NCI-H1092 treated with DMSO at 0.1 percent for 48 hours (cell line): ENCODE measurements around the gene RNF114.
A peak's percentile ranks its signal among the peaks of the same experiment; 100 is the strongest.
"Not testable (repeated sequence)": the region's sequence is repeated elsewhere in the genome, so short reads cannot be mapped to it uniquely, and the experiment has no call there.

Experiments
- DNase-seq: peaks from one replicate; lab custom pipeline; 2025; lab: John Stamatoyannopoulos, UW

The RNF114 gene

DNA sequence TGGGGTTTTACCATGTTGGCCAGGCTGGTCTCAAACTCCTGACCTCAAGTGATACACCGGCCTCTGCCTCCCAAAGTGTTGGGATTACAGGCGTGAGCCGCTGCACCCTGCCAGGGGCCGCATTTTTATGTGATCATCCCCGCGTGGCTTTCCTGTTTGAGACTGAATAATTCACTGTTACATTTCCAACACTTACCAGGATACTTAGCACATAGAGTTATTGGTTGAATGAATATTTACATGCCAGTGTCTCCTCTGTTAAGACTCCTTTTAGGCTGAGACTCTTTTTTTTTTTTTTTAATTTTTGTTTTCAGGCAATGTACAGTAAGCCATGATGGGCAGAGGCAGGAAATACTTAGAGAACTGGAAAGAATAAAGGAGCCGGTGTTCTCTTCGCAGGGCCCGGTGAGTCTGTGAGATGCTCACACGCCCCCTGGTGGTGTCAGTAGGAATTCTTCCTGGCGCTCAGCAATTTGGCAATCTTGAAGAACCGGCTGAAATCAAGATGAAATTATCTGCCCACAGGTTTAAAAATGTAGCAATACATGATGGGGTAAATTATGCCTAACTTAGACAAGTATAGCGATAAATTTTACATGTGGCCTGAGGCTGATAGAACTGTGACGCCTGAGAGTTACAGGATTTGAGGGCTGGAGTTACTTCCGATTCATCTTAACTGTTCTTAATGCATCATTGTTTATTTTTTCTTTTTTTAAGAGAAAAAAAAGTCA lies 7.6 kb upstream of the RNF114 start:
- DNase-seq, result peak; percentile 66

DNA sequence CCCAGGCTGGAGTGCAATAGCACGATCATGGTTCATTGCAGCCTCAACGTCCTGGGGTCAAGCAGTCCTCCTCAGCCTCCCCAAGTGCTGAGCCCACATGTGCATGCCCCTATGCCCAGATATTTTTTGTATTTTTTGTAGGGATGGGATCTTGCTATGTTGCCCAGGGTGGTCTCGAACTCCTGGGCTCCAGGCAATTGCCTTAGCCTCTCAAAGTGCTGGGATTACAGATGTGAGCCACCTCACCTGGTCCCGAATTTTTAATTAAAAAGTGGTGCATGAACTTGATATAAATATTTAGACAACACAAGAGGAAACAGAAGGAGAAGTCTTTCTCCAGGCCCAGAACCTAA lies 7.1 kb upstream of the RNF114 start:
- no peak for DNase-seq

DNA sequence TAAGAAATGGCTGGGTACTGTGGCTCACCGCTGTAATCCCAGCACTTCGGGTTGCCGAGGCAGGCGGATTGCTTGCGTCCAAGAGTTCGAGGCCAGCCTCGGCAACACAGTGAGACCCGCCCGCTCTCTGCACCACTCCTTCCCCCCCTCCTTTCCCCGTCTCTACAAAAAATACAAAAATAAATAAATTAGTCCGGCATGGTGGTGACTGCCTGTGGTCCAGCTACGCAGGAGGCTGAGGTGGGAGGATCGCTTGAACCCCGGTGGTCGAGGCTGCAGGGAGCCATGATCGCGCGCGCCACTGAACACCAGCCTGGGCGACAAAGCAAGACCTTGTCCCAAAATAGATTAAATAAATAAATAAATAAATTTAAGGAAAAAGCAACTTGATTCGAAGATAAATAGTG lies 448 bp upstream of the RNF114 start:
- no peak for DNase-seq

DNA sequence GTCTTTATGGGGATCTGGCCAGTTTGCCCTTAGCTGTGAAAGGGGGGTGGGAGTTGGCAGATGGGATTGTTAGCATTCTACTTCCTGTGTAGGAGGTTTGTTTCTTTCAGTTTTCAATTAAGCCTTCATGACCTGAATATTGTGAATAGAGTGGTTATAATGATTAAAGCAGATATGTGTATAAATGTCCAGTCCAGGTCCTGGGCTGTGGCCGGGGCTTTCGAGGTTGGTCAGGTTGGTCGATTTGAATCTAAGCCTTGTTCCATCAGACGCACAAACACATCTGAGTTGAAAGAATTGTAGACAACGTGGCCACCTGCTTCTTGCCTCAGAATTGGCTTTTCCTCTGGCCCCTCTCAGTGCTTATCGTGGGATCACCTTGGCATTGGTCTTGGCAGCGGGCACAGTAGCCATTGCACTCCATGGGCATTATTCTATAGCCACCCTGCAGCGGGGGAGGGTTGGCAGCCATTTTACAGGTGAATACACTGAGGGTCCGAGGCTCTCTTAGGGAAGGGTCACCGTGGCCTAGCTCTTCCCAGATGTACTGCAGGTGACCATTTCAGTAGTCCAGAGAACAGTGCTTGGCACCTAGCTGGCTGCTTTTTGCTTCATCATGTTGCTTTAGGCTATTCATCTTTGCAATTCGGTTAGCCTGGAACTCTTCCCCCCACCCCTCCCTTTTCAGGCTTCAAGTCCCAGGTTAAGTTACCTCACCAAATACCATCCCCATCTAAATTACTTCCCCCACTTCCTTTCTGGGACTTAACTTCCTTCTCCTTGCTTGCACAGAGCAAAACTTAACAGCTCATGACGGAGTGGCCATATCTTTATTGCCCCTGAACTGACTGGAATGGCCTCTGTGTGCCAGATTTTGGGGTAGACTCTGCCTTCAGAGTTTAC lies 1.1 kb downstream of the RNF114 start:
- DNase-seq, result no peak

DNA sequence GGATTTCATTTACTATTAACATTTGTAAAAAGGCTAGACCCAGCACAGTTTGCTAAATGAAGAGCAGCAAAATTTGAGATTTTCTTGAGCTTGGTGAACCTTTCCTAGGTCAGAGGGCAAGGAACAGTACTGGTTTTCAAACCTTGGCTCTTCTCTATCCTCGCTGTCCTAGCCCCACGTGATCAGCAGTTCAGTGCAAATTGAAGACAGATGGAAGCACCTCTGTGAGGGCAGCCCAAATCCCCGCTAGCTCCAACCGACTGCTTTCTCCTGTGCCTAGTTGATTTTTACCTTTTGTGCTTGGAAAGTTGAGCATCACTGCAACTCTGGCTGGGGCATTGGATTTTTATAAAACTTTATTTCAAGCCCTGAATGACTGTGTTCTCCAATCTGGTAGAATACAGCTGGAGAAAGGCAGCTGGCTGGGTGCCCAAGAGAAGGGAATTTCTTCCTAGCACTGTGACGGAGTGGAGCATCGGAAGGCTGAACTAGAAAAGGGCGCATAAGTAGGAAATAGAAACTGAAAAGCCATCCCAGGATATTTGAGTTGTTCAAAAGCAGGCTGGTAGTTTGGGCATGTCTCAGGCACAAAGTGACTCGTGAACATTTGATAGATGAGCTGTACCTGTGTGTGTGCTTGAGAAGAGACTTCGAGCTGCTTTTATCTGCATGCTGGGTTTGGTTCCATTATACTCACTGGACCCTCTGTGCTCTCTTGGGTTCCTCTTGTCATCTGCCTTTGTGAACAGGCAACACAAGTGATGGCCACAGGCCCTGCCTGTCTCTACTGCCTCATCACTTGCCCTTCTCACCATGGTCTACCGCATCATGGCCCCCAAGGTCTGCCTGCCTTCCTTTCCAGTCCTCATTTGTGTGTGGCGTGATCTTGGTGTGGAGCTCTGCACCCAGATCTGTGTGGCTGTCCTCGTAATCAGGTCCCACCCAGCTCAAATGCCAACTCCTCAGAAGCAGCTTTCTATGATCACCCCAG lies 2.3 kb downstream of the RNF114 start:
- no peak for DNase-seq

DNA sequence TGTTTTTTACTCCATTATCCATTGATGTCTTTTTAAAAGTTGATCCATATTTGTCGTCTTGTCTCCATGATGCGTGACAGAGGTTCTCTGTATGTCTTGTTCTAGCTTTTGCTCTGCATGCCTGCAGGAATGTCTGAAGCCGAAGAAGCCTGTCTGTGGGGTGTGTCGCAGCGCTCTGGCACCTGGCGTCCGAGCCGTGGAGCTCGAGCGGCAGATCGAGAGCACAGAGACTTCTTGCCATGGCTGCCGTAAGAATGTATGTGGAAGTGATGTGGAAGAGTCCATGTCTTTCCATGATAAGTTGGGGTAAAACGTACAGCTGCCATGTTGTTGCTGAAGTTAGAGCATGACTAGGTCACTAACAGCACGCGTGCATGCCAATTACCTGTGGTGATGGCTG lies 5.3 kb downstream of the RNF114 start:
- DNase-seq, result no peak

DNA sequence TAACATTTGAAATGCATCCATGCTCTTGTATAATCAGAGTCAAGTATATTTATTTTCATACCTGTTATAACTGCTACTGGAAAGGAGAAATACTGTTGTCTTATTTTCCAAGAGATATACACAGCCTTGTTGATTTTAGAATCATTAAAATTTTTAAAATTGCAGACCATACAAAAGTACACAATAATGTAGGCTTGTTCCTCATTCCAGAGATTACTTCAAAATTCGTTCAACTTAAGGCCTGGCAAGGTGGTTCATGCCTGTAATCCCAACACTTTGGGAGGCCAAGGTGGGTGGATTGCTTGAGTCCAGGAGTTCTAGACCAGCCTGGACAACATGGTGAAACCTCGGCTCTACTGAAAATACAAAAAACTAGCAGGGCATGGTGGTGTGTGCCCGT lies 6.1 kb downstream of the RNF114 start:
- DNase-seq, result no peak

DNA sequence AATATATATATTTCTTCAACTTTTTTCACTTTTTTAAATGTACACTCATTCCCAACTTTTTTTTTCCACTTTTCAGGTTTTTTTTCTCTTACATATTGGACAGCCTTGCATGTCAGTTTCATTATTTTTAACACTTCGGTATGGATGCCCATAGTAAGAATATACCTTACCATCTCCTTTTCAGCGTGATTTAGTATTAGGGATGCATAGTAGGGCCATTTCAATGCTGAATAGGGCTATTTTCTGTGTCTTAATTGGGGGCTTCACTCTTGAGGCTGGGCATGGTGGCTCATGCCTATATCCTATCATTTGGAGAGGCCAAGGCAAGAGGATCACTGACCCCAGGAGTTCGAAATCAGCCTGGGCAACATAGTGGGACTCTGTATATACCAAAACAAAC lies 6.7 kb downstream of the RNF114 start:
- no peak for DNase-seq

DNA sequence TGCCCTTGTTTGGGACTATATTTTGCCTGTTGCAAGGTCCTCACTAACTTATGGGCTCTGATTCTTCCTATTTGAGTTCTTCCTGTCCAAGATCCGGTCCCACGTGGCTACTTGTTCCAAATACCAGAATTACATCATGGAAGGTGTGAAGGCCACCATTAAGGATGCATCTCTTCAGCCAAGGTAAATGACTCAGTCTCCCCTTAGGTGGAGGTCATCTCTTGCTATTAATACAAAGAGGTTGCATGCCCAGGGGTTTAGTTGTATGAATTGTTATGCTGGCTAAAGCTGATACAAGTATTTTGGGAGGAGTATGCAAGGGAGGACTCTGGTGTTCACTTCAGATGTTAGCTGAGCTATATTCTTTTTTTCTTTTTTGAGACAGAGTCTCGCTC lies 9.1 kb downstream of the RNF114 start:
- DNase-seq, result no peak

DNA sequence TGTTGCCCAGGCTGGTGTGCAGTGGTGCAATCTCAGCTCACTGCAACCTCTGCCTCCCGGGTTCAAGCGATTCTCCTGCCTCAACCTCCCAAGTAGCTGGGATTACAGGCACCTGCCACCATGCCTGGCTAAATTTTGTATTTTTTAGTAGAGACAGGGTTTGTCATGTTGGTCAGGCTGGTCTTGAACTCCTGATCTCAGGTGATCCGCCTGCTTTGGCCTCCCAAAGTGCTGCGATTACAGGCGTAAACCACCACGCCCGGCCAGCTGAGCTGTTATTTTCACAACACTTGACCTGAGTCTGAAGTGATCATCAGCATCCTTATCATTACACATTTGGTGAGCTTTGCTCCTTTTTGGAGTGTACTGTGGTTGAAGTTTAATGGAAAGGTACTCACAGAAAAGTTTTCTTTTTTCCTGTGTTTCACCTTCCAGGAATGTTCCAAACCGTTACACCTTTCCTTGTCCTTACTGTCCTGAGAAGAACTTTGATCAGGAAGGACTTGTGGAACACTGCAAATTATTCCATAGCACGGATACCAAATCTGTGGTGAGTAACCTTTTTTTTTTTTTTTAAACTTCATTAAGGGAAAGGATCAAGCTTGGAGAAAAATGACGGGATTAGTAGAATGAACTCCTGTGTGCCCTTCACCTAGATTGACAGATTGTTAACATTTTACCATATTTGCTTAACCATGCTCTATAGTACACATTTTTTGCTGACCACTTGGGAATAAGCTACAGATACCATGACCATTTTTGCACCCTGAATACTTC lies 9.7 kb downstream of the RNF114 start:
- DNase-seq, result no peak

DNA sequence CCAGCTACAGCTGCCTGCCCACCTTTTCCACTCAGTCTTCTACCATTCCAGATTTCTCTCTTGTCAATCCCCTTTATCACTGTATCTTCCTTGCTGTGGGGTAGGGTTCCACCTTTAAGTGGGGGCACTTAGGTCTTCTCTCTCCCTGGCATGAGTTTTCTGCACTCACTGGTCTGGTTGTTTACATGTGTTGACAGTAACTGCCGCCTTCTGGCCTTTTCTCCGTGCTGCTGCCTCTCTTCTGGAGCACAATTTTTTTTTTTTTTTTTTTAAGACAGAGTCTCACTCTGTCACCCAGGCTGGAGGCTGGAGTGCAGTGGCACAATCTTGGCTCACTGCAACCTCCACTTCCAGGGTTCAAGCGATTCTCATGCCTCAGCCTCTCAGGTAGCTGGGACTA lies 12.0 kb downstream of the RNF114 start:
- DNase-seq, result no peak

DNA sequence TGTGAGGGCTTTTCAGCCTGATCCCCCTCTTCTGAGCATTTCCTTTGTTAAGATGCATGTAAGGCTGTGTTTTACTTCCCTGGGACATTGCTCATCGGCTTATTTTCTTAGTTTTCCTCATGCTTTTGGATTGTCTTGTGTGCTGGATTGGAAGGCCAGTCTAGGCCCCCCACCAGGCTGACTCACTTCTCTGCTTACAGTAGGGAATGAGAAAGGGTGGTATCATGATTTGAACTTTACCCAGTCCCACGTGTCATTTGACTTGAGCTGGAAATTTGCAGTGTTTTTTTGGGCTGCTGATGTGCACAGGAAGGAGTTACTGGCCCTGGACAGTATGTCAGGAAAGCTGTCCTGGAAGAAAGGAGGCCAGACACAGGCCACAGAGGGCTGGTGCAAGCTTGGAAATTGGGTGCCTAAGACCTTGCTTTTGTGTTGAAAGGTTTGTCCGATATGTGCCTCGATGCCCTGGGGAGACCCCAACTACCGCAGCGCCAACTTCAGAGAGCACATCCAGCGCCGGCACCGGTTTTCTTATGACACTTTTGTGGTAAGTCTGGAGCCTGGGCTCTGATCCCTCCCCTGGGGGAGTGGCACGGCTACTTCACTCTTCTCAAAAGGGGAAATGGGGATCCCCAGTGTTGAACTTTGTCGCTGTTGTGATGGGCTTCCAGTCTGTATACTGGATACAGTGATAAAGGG lies 12.8 kb downstream of the RNF114 start:
- DNase-seq, result no peak

DNA sequence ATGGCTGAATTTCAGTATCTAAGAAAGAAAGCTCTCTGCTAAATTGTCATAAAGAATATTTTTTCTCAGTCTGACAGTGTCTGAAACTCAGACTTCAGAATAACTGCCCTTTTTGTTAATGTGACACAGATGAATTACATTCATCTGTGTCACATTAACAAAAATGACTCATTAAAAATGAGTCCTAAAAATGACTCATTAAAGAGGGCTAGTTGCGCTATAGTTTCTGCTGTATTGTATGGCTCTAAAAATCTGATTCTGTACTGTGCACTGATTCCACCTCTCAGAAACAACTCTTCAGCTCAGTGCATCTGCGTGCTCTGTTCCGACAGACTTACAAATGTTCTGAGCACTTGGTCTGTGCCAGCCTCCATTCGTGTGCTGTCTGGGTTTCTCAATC lies 15.0 kb downstream of the RNF114 start:
- no peak for DNase-seq

DNA sequence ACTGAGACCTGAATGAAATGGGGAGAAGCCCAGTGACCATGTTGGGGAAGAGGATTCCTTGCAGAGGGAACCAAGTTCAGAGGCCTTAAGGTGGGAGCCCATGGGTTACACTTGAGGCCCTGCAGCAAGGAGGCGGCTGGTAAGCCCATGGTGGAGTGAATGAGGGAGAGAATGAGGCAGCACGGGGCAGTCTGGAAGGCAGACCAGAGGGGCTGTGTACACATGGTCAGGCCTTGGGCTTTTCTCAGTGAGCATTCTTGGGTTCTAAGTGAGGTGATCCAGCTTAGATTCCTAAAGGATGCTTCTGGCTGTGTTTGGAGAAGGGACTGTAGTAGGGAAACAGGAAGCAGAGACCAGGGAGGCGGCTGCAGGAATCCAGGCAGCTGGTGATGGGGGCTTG lies 19.0 kb downstream of the RNF114 start:
- no peak for DNase-seq

DNA sequence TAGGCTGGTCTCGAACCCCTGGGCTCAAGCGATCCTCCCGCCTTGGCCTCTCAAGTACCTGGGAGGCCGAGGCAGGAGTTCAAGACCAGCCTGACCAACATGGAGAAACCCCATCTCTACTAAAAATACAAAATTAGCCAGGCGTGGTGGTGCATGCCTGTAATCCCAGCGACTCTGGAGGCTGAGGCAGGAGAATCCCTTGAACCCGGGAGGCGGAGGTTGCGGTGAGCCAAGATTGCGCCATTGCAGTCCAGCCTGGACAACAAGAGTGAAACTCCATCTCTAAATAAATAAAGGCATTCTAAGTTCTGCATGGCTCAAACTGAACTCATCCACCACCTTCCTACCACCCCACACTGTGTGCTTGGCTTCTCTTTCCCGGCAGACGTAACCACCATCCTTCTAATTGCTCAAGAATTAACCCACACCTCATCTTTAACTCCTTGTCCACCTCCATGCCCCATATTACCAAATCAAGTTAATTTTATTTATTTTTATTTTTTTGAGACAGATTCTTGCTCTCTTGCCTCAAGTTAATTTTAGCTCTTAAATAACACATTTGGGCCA lies 19.7 kb downstream of the RNF114 start:
- not testable (repeated sequence) for DNase-seq

DNA sequence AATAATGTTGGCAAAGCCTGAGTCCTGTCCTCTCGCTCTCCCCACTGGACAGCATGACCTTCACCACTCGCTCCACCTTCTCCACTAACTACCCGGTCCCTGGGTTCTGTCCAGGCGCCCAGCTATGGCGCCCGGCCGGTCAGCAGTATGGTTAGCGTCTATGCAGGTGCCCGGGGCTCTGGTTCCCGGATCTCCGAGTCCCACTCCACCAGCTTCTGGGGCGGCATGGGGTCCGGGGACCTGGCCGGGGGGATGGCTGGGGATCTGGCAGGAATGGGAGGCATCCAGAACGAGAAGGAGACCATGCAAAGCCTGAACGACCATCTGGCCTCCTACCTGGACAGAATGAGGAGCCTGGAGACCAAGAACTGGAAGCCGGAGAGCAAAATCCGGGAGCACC lies 20.5 kb downstream of the RNF114 start:
- no peak for DNase-seq

DNA sequence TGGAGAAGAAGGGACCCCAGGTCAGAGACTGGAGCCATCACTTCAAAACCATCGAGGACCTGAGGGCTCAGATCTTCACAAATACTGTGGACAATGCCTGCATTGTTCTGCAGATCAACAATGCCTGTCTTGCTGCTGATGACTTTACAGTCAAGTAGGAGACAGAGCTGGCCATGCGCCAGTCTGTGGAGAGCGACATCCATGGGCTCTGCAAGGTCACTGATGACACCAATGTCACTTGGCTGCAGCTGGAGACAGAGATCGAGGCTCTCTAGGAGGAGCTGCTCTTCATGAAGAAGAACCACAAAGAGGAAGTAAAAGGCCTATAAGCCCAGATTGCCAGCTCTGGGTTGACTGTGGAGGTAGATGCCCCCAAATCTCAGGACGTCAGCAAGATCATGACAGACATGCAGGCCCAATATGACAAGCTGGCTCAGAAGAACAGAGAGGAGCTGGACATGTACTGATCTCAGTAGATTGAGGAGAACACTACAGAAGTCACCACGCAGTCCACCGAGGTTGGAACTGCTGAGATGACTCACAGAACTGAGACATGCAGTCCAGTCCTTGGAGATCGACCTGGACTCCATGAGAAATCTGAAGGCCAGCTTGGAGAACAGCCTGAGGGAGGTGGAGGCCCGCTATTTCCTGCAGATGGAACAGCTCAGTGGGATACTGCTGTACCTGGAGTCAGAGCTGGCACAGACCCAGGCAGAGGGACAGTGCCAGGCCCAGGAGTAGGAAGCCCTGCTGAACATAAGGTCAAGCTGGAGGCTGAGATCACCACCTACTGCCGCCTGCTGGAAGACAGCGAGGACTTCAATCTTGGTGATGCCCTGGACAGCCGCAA lies 21.1 kb downstream of the RNF114 start:
- not testable (repeated sequence) for DNase-seq

DNA sequence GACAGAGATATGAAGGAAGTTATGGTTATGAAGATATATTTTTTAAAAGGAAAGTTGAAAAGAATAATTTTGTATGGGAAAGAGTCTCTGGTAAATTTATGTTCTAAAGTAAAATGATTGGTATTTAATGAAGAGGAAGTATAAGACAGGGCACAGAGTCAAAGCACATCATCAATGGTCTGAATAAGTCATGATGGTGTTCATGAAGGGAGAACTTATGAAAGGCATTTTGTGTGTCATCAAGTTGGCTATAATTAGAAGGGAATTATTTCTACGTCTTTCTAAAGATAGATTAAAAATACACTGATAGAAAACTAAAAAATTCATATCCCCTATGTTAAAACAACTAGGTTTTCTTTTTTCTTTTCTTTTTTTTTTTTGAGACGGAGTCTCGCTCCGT lies 25.2 kb downstream of the RNF114 start:
- no peak for DNase-seq

DNA sequence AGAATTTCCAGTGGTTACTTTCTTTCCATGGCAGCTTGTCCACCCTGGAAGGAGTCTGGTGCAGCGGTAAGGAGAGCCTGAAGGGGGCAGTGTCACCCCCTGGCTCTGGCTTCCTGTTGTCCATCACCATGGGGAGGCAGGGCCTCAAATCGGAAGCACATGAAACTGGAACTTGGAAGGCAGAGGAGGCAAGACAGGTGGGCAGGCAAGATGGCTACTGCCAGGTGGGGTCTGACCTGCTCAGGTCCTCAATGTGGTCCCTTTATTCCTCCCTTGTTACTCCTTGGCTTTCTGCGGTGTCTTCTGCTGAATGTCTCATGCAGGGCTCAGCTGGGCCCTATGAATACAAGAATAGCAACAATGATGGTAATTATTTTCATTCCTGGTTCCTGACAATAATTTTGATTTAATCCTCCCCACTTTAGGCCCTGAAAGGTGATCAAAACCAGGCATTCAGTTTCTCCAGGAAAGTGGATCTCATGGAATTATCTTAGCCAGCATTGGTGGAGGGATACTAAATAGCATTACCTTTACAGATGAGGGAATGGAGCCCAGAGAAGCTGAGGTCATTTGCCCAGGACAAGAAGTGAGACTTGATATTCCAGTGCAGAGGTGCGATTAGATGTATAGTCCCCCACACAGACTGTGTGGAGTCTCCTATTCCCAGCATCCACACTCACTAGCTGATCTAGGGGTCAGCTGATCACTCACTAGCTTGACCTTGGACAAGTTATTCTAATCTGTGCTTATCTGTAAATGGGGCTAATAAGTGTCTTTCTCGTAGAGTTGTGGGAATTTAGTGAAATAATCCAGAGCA lies 29.0 kb downstream of the RNF114 start:
- no peak for DNase-seq
